Mesenteric fat pad (tissue), 1 donor: ENCODE results near the gene ERBB4. TPM values are rescaled to one million over a fixed set of nuclear protein-coding genes. Genes with fewer than 3 reads are reported as not detected.

Source experiments
- DNase-seq: peaks from one replicate; pipeline ENCODE4 v3.0.0-alpha.2; 2020; ENCODE audit warnings: low spot score
- total RNA-seq: library from RNA; stranded (reverse); fragmentation: NEBNext Ultra II Directional; extraction: Animal tissue kit (Norgen Biotek cat#: 25700); gene quantifications from one replicate; pipeline ENCODE4 v1.2.1, GENCODE V29; 2021
- donor health status: DM: yes; HTN: yes; CAD: no.

The ERBB4 gene
- total RNA-seq, 1 donor from 2014 or later, result 0.45 TPM

DNA sequence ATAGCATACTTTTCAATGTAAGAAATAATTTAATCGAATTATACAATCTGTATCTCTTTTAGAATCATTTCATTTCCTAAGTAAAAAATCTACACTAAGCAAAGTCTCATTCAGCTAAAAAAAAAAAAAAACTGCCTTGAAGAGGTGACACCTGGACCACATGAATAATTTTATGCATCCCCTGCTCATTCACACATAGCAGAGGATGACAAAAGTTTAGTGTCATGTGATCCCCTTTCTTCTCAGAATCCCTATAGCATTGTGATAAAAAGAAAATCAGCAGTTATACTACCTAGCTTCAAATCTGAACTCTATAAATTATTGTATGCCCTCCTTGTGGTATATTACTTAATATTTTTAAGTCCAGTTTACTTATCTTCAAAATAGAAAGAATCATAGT is 603.8 kb downstream of the ERBB4 start:
- DNase-seq, result no peak

DNA sequence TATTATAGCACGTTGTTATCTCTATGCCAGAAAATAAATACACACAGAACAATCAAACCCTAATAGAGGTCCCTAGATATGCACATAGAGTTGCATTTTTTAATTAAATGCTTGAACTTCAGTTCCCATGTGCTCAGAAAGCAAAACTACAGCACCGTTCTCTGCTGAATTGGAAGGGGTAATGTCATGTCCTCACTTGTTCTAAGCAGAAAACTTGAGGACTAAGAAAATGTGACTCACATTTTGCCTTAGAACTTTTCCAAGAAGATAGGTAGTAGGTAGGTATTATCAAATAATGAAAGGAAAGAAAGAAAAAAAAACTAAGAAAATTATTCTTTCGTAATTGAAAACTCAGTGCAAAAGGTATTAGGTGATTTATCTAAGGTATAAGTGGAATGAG is 607.3 kb downstream of the ERBB4 start:
- no peak for DNase-seq

DNA sequence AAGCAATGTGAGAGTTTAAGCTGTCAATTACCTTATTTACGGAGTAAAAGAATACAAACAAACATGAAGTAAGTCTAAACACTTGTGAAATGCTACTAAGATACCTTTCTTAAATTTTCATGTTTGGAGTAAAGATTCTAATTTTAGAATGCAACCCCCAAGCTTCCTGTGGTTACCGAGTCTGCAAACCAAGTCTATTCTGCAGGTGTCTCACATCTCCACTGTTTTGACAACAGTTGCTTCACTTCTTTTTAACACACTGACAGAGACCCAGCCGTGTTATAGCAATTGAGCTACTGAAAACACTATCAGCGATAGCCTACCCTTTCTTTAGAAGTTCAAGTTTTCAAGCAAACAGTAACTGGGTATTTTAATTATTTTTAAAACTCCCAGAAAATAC is 608.3 kb downstream of the ERBB4 start:
- DNase-seq, result no peak

DNA sequence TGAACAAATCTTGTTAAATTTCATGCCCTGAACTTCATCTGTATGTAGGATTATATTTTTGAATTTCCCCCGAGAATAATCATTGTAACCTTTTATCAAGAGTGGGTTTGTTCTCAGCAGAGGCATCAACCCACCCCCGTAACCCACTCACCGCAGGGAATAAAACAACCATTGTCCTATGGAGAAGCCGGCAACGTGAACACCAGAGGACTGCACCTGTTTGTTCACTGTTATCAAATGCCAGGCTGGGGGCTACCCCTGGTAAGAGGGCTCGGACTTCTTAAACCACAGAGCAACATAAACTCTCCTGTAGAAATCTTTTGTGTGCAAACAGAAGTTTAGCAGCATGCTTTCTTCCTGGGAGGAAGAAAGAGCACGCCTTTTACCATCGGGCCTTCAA is 610.4 kb downstream of the ERBB4 start:
- DNase-seq, result no peak

DNA sequence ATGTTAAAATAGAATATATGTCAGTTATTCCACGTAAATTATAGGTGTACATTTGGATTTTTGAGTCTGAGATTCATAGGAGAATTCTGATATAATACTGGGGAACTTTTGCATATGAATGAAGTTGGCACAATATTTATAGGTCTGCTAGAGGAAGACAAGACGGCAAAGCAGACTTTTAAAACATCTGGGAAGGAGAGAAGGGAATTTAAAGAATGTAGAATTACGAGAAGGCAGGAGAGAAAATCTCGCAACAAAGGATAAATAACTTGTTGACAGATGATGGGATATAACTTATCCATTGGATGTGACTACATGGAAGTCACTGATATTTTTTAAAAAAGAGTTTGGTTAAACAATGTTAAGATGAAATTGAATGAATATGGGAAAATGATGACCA is 615.6 kb downstream of the ERBB4 start:
- DNase-seq, result no peak

DNA sequence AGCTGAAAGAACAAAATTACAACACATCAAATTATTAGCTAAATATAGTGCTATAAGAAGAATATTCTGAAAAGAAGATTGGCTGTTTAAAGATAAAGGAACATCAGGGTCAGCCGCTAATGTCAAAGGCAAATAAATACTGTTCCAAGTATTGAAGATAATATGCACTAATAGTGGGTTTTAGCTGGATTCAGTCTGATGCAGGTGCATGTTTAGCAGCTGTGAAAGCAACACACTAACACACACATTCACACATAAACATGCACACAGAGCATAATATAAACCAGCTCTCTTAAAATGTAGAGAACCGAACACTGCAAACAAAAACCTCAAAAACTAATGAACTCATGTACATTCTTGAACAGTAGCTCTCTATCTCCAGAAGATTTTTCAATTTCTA is 634.6 kb downstream of the ERBB4 start:
- no peak for DNase-seq

DNA sequence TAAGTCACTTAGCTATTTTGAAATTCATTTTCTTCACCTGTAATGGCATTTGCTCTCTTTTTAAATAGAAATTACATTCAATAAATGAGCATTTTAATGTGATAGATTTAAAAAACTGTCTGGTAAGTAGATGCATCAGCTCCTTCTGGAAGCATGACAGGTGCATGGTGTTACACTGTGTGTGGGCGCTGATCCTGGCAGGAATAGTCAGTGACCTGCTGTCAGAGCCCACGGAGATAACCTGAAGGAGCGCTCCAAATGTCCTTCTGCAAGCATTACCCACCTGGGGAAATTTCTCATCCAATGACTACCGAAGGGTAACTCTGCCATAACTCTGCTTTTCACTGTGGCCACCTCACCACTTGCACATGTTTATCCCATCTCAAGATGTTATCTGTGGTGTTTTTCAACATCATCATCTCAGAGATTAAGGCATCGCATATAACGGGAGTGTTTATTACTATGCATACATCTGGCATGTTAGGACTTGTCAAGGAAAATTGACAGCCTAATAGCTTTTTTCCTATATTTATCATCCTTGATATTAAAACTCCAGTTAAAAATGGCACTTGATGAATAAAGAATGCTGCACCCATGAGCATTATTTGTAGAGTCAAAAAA is 637.3 kb downstream of the ERBB4 start:
- no peak for DNase-seq

DNA sequence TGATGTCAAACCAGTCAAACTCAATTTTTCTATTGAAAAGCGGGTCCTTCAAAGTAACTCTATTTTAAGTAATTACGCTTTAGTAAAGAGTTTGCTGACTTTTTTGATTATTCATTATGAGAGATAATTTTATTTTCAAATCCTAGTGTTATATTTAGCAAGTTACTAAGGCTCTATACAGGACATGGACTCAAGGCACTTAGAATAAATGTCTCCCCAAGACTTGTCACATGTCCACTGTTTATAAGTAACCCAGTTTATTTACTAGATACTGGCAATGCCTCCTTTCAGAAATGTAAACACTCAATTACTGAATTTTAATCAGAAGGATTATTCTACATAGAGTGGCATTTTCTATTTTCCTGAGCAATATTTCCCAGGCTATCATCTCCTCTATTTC is 638.1 kb downstream of the ERBB4 start:
- DNase-seq, result no peak

DNA sequence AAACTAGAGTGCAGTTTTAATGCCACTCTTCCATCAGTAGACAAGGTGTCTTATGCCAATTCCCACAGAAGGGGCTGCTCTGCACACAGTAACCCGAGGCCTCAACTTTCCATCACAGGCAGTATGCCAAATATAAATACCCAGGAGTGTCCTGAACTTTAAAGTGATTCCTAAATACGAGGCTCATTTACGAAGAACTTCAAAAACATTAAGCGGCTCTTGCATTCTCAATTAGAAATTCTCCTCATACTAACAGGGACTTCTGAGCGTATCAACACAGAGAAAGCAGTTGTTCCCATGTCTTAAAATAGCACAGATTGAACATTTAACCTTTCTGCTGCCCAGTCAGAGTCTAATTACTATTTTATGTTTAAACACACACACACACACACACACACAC is 638.6 kb downstream of the ERBB4 start:
- DNase-seq, result no peak

DNA sequence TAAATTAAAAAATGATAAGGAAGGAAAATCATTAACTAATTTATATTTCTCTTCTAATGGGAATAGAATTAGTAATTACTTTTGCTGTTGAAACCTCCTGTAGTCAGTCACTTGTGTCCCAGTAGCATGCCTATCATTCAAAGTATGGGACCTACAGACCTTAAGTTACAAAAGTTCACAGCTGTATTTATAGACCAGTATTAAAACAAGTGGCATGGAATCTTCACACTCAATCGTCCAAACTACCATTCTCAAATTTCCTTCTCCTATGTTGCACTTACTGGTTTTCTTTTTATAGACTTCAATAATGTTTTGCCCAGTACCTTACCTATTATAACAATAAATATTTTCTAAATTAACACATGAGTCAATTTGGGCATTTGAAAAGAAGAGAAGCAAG is 639.9 kb downstream of the ERBB4 start:
- DNase-seq, result no peak

DNA sequence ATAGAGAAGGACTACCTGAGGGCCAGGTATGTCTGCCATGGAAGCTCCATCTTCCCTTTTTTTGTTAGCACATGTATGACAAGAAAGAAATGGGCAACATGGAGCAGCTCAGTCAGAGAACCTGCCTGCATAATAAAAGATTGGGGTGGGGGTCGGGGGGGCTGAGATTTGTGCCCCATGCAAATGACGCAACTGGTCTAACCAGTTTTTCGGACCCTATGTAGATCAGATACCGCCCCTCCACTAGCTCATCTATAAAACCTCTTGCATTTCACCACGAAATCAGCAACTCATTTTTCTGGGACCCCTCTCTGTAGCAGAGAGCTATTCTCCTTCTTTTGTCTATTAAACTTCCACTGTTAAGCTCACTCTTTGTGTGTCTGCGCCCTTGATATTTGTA is 657.2 kb downstream of the ERBB4 start:
- no peak for DNase-seq

DNA sequence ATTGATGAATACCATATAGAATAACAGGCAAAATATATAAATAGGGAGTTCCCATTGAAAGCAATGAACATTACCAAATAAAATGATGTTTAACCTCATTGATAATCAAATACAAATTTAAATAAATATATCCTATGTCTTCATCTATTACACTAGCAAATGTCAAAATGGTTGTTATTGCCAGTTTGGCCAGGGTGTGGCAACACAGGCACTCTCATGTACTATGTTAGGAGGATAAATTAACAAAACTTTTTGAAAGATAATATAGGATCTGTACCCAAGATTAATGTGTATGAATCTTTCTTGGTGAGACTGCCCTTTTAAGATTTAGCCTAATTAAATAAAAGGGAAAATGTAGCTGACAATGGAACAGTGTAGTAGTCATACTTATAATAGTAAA is 659.3 kb downstream of the ERBB4 start:
- no peak for DNase-seq

DNA sequence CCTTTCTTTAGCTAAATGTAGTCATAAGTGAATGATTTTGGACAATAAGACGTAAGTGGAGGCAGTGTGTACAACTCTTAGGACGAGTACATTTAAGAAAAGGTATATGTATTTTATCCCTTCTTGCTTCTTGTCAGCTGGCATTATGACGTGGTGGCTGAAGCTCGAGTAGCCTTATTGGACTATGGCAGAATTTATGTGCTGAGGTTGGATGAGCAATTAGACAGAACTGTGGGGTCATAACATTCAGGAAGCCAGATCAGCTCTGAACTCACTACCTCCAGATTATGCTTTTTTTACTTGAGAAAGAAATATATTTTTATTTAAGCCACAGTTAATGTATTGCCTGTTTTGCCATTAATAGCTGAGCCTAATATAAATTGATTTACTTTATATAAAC is 661.5 kb downstream of the ERBB4 start:
- DNase-seq, result no peak

DNA sequence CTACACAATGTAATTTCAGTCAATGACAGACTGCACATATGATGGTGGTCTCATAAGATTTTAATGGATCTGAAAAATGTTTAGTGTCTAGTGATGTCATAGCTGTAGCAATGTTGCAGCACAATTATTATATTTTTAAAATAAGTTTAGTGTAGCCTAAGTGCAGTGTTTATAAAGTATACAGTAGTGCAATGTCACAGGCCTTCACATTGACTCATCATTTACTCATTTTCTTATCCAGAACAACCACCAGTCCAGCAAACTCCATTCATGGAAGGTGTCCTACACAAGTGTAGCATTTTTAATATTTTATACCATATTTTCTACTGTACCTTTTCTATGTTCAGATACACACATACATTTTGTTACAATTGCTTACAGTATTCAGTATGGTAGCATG is 663.1 kb downstream of the ERBB4 start:
- DNase-seq, result no peak

DNA sequence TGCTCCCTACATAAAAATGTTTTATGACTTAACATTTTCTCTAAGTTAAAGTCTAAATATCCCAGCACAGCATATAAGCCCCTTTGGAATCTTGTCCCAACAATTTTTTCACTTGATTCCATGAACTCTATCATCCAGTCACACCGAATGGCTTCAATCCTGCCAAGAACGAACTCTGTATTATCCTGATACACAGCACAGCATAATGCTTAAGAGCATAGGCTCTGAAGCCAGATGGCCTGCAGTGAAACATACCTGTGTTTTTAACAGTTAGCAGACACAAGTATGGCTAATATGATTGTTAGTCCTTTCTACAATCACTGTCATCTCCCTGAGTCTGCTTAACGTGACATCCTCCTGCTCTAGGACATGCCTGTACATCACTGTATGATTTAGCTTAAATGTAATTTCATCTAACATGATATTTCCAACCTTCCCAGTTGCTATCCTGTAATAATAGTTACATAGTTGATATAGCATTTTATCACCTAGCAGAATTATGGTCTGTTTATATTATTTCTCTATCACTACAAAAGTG is 669.5 kb downstream of the ERBB4 start:
- no peak for DNase-seq

DNA sequence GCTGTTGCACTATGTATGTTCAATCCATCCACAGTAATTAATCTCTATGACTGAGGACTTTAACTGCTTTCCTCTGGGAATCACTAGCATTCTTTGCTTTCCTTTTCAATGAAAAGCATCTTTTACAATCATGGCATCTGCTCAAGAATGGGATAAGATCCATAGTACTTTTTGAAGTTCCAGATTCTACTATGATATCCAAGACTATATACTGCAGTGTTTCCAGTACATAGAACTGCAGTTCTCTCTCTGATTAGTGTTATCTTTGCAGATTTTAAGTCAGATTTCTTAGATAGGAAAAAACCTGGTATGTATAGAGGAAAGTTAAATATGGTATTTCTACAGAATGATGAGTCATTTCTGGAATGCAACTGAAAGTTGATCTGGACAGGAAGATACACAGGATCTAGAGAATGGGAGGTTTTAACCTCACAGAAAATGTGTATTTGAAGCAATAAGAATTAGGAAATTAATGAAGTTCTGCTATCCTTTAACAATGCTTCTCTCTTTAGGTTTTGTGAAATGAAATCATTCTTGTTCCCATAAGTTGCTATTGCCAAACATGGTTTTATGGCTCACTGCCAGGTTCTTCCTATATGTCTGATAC is 670.7 kb downstream of the ERBB4 start:
- DNase-seq, result no peak

DNA sequence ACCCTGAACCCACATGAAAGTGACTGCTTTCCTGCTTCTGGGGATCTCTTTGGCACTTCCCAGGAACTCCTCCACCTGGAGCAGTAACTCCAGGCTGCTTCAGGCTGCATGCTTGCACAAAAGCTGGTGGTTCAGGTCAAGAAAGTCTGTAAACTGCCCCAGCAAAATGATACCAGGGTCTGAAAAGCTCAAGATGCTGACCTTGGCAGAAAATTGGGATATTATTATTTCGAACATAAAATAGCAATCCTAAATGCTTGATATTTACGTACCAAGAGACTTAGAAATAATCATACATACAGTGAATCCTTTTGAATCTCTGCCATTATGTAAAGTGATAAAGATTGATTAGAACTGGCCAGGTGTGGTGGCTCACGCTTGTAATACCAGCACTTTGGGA is 674.3 kb downstream of the ERBB4 start:
- no peak for DNase-seq

DNA sequence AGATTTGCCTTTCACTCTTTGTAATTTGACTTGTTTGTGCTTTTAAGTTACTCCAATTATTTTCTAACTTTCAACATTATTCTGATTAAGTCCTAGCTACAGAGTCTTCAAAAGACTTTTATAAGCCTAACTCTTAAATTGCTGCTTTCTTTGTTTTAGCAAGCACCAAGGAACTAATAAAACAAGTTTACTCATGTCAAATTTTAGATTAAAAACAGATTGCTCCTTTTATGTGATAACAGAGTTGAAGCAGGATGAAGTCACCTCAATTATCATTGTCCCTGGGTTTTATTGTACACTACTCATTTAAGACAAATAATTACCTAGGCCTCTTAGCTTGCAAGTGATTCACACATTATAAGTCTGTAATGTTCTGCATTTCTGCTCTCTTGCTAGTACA is 678.4 kb downstream of the ERBB4 start:
- DNase-seq, result no peak

DNA sequence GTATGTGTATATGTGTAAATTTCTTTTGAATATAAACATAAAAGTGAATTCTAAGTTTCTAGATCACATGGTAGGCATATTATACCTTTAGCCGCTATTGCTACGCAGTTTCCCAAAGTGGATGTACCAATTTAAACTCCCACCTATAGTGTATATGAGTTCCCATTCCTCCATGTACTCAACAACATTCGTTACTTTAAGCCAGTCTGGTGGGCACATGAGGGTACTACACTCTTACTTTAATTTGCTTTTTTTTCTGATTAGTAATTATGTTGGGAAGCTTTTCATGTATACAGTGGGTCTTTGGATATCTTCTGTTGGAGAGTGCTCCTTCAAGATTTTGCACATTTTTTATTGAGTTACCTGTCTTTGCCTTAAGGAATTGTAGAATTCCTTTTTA is 683.8 kb downstream of the ERBB4 start:
- DNase-seq, result no peak

DNA sequence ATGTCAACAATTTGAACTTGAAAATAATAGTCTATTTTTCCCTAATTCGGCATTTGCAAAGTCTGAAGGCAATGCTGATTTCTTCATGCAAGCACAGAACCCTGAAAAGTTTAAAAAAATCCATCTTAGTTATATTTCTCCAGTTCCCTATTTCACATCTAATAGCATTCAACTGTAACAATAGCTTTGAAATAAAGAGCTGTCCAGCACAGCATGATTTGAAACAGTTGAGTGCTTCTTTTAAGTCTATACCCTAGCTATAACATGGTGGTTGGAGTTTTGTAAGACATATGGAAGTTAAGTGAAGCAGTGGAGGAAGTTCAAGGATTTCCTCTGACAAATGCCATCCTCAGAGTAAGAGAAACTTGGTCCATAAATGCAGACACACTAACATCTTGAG is 691.9 kb downstream of the ERBB4 start:
- DNase-seq, result no peak

DNA sequence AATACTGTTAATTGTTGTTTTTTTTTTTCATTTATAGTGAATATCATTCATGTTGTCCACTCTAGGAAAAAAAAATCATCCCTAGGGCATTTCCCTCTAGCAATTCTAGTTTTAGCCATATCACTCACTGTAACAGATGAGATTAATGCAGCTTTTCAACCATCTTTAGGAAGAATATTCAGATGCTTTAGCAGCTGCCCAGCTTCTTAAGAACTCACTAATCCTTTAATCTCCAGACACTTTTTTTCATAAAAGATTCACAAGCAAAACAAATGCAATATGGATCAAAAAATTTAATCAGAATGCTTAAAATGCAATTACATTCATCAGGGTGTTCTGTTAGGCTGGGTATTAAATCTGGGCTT is 692.6 kb downstream of the ERBB4 start:
- no peak for DNase-seq

DNA sequence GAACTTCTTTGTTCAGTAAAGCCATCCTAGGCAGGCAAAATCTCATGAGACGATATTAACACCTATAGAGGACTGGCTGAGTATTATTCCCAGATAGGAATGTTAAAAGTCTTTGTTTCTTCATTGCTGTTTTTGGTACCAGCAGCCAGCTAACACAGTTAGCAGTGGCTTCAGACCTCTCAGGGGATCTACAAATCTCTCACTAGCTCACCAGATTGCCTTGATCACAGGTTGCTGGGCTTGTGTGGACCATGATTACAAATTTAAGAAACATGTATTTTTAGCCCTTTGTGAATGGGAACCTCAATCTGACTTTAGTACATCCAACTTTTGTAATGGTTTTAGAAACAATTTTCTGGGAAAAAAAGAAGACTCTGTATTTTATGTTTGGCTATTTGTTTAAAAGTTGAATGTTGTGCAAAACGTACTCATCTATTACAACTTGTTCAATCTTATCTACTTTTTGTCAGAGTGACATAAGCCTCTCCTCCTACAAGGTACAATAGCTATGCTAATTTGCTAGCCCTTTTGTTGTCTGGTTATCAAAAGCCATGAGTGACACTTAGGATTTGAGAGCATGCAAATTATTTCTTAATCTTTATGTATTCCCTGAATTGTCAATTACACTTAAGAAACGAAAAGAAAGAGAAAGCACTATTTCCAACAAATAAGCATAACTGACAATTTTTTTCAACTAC is 693.1 kb downstream of the ERBB4 start:
- no peak for DNase-seq

DNA sequence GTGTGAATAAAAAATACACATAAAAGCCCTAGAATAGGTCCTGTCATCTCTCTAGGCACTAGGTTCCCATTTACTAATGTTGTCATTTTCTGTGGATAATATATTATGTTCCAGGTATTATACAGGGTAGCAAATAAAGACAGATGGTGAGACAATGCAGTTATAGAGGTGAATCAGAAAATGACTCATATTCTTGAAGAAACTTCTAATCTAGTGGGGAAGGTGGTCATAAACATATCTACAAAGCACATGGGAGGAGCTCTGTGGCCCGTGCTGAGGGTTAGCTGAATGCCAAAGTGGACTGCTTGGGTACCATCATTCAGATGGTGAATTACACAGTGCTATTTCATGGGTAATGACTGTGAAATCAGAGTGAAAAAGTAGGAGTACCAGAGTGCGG is 700.9 kb downstream of the ERBB4 start:
- DNase-seq, result no peak
